NCI-H2171 treated with DMSO at 0.1 percent for 48 hours (cell line): ENCODE measurements around the gene USP7.

ENCODE experiments used
- DNase-seq: peaks from one replicate; lab custom pipeline; 2025; lab: John Stamatoyannopoulos, UW

Gene USP7

GRCh38 chr16:8899709-8900317, 63.9 kb downstream of the USP7 start:
- DNase-seq: no peak

GRCh38 chr16:8898660-8899318, 64.9 kb downstream of the USP7 start:
- DNase-seq: no peak

GRCh38 chr16:8894736-8895334, 68.9 kb downstream of the USP7 start:
- no peak for DNase-seq

- DNase-seq: no peak
Observed at GRCh38 chr16:8893976-8894690, 69.6 kb downstream of the USP7 start.

GRCh38 chr16:8893426-8893825, 70.3 kb downstream of the USP7 start:
- DNase-seq: no peak

- DNase-seq: no peak
Observed at GRCh38 chr16:8892101-8892575, 71.6 kb downstream of the USP7 start.

- DNase-seq: no peak
Observed at GRCh38 chr16:8890549-8890921, 73.2 kb downstream of the USP7 start.

GRCh38 chr16:8889893-8890548, 73.7 kb downstream of the USP7 start:
- no peak for DNase-seq

GRCh38 chr16:8888951-8889892, 74.5 kb downstream of the USP7 start:
- DNase-seq: no peak

GRCh38 chr16:8887952-8888560, 75.7 kb downstream of the USP7 start:
- no peak for DNase-seq

GRCh38 chr16:8887431-8887765, 76.3 kb downstream of the USP7 start:
- DNase-seq: no peak

GRCh38 chr16:8886593-8887430, 76.9 kb downstream of the USP7 start:
- DNase-seq: no peak

GRCh38 chr16:8885674-8886592, 77.8 kb downstream of the USP7 start:
- DNase-seq: peak; percentile 9

GRCh38 chr16:8882725-8883377, 80.9 kb downstream of the USP7 start:
- DNase-seq: no peak

GRCh38 chr16:8882041-8882617, 81.6 kb downstream of the USP7 start, which contains the start of gene LITAFD:
LITAFD (plus strand) TSS chr16:8882351; CDS start chr16:8884356, 2,005 bp downstream.
- DNase-seq: no peak

- DNase-seq: no peak
Observed at GRCh38 chr16:8880839-8881510, 82.7 kb downstream of the USP7 start.

GRCh38 chr16:8878523-8878911, 85.2 kb downstream of the USP7 start:
- no peak for DNase-seq
